HepG2 (cell line): ENCODE data around the gene ABHD15. TPM values are rescaled to one million over a fixed set of nuclear protein-coding genes. Genes with fewer than 3 reads are reported as not detected.

ENCODE experiments used
- E2F2 ChIP-seq: sonication (generic); formaldehyde crosslinking; IDR thresholded peaks from 2 replicates; pipeline ENCODE4 v1.4.0; 2020; ENCODE audit warnings: missing genetic modification reagents, borderline replicate concordance
- KMT2B ChIP-seq: IDR thresholded peaks from 2 replicates; pipeline ENCODE4 v1.6.1; 2016; ENCODE audit warnings: missing genetic modification reagents, missing compliant biosample characterization
- PHF20 ChIP-seq: sonication (generic); formaldehyde crosslinking; IDR thresholded peaks from 2 replicates; pipeline ENCODE4 v1.5.0; 2020; ENCODE audit warnings: mild to moderate bottlenecking, missing genetic modification reagents
- PHF21A ChIP-seq: sonication (generic); formaldehyde crosslinking; IDR thresholded peaks from 2 replicates; pipeline ENCODE4 v1.5.0; 2020; ENCODE audit warnings: mild to moderate bottlenecking, missing genetic modification reagents
- PHF8 ChIP-seq: sonication (generic); formaldehyde crosslinking; IDR thresholded peaks from 2 replicates; pipeline ENCODE4 v1.5.0; 2020; ENCODE audit warnings: missing genetic modification reagents
- SIN3A ChIP-seq: IDR thresholded peaks from 2 replicates; pipeline ENCODE4 v1.6.1; 2011; ENCODE audit warnings: low read depth, mild to moderate bottlenecking, control low read depth, low read length, borderline replicate concordance
- TAF15 ChIP-seq: fragments of 200-400 bp; formaldehyde crosslinking; IDR thresholded peaks from one replicate; pipeline ENCODE4 v1.6.1; 2018; ENCODE audit warnings: mild to moderate bottlenecking, low read depth, low read length; ENCODE audit not compliant: poor library complexity, severe bottlenecking
- USF2 ChIP-seq, 2 experiments: sonication (generic) in 1 of 2; formaldehyde crosslinking in 1 of 2; IDR thresholded peaks; 2 replicates each; pipeline versions ENCODE4 v1.5.1 to v1.6.1; 2011 to 2020; ENCODE audit warnings: borderline replicate concordance in 1 of 2, low read depth in 1 of 2, low read length in 1 of 2, mild to moderate bottlenecking in 1 of 2, missing genetic modification reagents in 1 of 2, moderate library complexity in 1 of 2
- WIZ ChIP-seq: sonication (generic); formaldehyde crosslinking; IDR thresholded peaks from 2 replicates; pipeline ENCODE4 v1.5.1; 2020; ENCODE audit warnings: mild to moderate bottlenecking, missing genetic modification reagents
- ZHX1 ChIP-seq: sonication (generic); formaldehyde crosslinking; IDR thresholded peaks from 2 replicates; pipeline ENCODE4 v1.8.1; 2022; ENCODE audit warnings: low read depth, mild to moderate bottlenecking, missing genetic modification reagents
- ZNF24 ChIP-seq: fragments of 450-650 bp; IDR thresholded peaks from 2 replicates; pipeline ENCODE4 v1.6.1; 2017; ENCODE audit warnings: antibody characterized with exemption, mild to moderate bottlenecking
- ZNF282 ChIP-seq: fragments of 450-650 bp; IDR thresholded peaks from 2 replicates; pipeline ENCODE4 v1.6.1; 2018; ENCODE audit not compliant: partially characterized antibody
- ZNF350 ChIP-seq: sonication (generic); formaldehyde crosslinking; IDR thresholded peaks from 2 replicates; pipeline ENCODE4 v1.4.0; 2020; ENCODE audit warnings: mild to moderate bottlenecking, low read depth, missing genetic modification reagents, borderline replicate concordance
- ZNF354B ChIP-seq: sonication (generic); formaldehyde crosslinking; IDR thresholded peaks from 2 replicates; pipeline ENCODE4 v1.8.0; 2022; ENCODE audit warnings: mild to moderate bottlenecking, missing genetic modification reagents
- ZNF619 ChIP-seq: sonication (generic); formaldehyde crosslinking; IDR thresholded peaks from 2 replicates; pipeline ENCODE4 v1.4.0; 2020; ENCODE audit warnings: mild to moderate bottlenecking, missing genetic modification reagents
- ZNF709 ChIP-seq: sonication (generic); formaldehyde crosslinking; IDR thresholded peaks from 2 replicates; pipeline ENCODE4 v1.5.0; 2020; ENCODE audit warnings: mild to moderate bottlenecking, missing genetic modification reagents
- ZNF775 ChIP-seq: sonication (generic); formaldehyde crosslinking; IDR thresholded peaks from 2 replicates; pipeline ENCODE4 v1.4.0; 2020; ENCODE audit warnings: missing genetic modification reagents, mild to moderate bottlenecking, moderate library complexity, borderline replicate concordance
- polyA plus RNA-seq, 8 experiments: library from polyadenylated mRNA; depleted of rRNA in 3 of 8; stranded (reverse) in 7 of 8; unstranded in 1 of 8; fragments of >200 nt; fragmentation: Illumina TruSeq in 4 of 8; extraction: Trizol in 4 of 8; gene quantifications; 2 replicates each; pipeline versions ENCODE4 v1.2.1 to v1.2.3, GENCODE V29; 2011 to 2016; ENCODE audit warnings: low read depth in 4 of 8, missing spikeins in 1 of 8, mixed read lengths in 1 of 8; ENCODE audit not compliant: insufficient read depth in 1 of 8
- total RNA-seq, 5 experiments: library from RNA; depleted of rRNA; stranded (reverse); fragments of >200 nt; fragmentation: Illumina TruSeq; extraction: Trizol; gene quantifications; 2 replicates each; pipeline ENCODE4 v1.2.3, GENCODE V29; 2016; ENCODE audit warnings: low read depth in 1 of 5
- TF ChIP-seq, protein P1 (sequence below): sonication (generic); formaldehyde crosslinking; IDR thresholded peaks from 2 replicates; pipeline ENCODE4 v1.4.0; 2020; ENCODE audit warnings: low read depth, mild to moderate bottlenecking, missing genetic modification reagents

Gene ABHD15
- total and polyA plus RNA-seq, 2 of the 13 experiments (the other 11 are each of a cell fraction or from before 2014, with no cell fraction given): 2.4 to 7.7 TPM

GRCh38 chr17:29615492-29616299, 48.9 kb upstream of the ABHD15 start (continued):
- TF ChIP-seq E2F2 (no peak), WIZ (CRISPR knock-in tag) (no peak), PHF8 (CRISPR knock-in tag) (0 out of 2 replicates have a peak, but pooled peaks have one; percentile 36), ZNF354B (CRISPR knock-in tag) (no peak), SIN3A (no peak), PHF21A (CRISPR knock-in tag) (no peak), ZNF709 (CRISPR knock-in tag) (no peak), ZHX1 (CRISPR knock-in tag) (no peak), ZNF24 (no peak), PHF20 (CRISPR knock-in tag) (no peak), ZNF775 (CRISPR knock-in tag) (no peak), KMT2B (CRISPR knock-in tag) (no peak), ZNF619 (CRISPR knock-in tag) (no peak), ZNF350 (CRISPR knock-in tag) (no peak), ZNF282 (no peak), USF2 (IDR thresholded peaks at IDR 0.05; ENCODE audit: low read depth, low read length) (no peak), USF2 (CRISPR knock-in tag; IDR thresholded peaks at IDR 0.05; ENCODE audit: borderline replicate concordance) (no peak), TAF15 (no peak)
- TF ChIP-seq, protein P1, sequence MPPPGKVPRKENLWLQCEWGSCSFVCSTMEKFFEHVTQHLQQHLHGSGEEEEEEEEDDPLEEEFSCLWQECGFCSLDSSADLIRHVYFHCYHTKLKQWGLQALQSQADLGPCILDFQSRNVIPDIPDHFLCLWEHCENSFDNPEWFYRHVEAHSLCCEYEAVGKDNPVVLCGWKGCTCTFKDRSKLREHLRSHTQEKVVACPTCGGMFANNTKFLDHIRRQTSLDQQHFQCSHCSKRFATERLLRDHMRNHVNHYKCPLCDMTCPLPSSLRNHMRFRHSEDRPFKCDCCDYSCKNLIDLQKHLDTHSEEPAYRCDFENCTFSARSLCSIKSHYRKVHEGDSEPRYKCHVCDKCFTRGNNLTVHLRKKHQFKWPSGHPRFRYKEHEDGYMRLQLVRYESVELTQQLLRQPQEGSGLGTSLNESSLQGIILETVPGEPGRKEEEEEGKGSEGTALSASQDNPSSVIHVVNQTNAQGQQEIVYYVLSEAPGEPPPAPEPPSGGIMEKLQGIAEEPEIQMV (CRISPR knock-in tag): no peak
